Kidney glomerular epithelial cell (primary cell): ENCODE results near the gene DHTKD1.
"Not testable (repeated sequence)": the region's sequence is repeated elsewhere in the genome, so short reads cannot be mapped to it uniquely, and the experiment has no call there.

Source experiments
- DNase-seq: peaks from one replicate; lab custom pipeline; 2025; lab: John Stamatoyannopoulos, UW

The DHTKD1 gene

GRCh38 chr10:12150163-12150562, 81.4 kb downstream of the DHTKD1 start:
- no peak for DNase-seq

GRCh38 chr10:12154516-12154915, 85.8 kb downstream of the DHTKD1 start:
- DNase-seq: no peak

GRCh38 chr10:12156367-12157123, 87.8 kb downstream of the DHTKD1 start:
- DNase-seq: no peak

GRCh38 chr10:12158111-12158510, 89.4 kb downstream of the DHTKD1 start:
- DNase-seq: no peak

GRCh38 chr10:12160664-12161063, 91.9 kb downstream of the DHTKD1 start:
- no peak for DNase-seq

GRCh38 chr10:12162927-12163326, 94.2 kb downstream of the DHTKD1 start:
- no peak for DNase-seq

GRCh38 chr10:12164085-12164484, 95.3 kb downstream of the DHTKD1 start:
- no peak for DNase-seq

- DNase-seq: no peak
Observed at GRCh38 chr10:12165036-12165435, 96.3 kb downstream of the DHTKD1 start.

GRCh38 chr10:12165999-12166775, 97.4 kb downstream of the DHTKD1 start:
- DNase-seq: no peak

- DNase-seq: not testable (repeated sequence)
Observed at GRCh38 chr10:12171512-12171911, 102.8 kb downstream of the DHTKD1 start.
